T47D (cell line): ENCODE data around the gene C9orf50.
A peak's percentile ranks its signal among the peaks of the same experiment; 100 is the strongest.

Experiments used
- DNase-seq, 2 experiments: peaks; one replicate each; pipeline versions ENCODE4 v3.0.0 to v3.0.0-alpha.2; 2011 to 2012; ENCODE audit warnings: low read depth in 1 of 2, low spot score in 1 of 2
- JUND ChIP-seq: IDR thresholded peaks from 2 replicates; pipeline ENCODE4 v1.6.1; 2012; ENCODE audit warnings: low read depth
- in situ Hi-C: cut with HindIII; loops from 2 replicates; pipeline ENCODE4 v1.10.0; 2016; ENCODE audit warnings: low sequenced_read_pairs, low pct_unique_long_range_greater_than_20kb

Gene C9orf50

GRCh38 chr9:129624947-129625346, 4.0 kb upstream of the C9orf50 start:
- no peak for TF ChIP-seq JUND
- DNase-seq: no peak
- in situ Hi-C loops: no loop called here

- DNase-seq: peak; percentile 78 to 91
- in situ Hi-C loops: no loop called here
- no peak for TF ChIP-seq JUND
Measured at GRCh38 chr9:129624168-129624759, 3.4 kb upstream of the C9orf50 start.

DNA sequence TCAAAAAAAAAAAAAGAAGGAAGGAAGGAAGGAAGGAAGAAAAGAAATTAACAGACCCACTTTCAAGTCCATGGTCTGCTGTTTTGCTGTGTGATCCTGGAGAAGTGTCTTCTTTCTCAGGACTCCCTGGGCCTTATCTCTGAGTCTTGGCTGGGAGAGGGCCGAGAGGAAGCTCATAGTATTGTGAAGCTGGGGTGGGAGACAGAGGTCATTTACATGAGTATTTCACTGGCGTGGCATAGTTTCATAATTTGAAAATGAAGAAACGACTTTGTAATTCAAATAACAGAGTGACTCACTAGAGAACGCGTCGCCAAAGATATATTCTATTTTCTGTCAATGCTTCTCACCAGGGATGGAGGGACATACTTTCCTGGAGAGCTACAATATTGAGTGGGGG, 2.4 kb upstream of the C9orf50 start:
- no peak for TF ChIP-seq JUND
- in situ Hi-C loops: no loop called here
- DNase-seq: no peak

DNA sequence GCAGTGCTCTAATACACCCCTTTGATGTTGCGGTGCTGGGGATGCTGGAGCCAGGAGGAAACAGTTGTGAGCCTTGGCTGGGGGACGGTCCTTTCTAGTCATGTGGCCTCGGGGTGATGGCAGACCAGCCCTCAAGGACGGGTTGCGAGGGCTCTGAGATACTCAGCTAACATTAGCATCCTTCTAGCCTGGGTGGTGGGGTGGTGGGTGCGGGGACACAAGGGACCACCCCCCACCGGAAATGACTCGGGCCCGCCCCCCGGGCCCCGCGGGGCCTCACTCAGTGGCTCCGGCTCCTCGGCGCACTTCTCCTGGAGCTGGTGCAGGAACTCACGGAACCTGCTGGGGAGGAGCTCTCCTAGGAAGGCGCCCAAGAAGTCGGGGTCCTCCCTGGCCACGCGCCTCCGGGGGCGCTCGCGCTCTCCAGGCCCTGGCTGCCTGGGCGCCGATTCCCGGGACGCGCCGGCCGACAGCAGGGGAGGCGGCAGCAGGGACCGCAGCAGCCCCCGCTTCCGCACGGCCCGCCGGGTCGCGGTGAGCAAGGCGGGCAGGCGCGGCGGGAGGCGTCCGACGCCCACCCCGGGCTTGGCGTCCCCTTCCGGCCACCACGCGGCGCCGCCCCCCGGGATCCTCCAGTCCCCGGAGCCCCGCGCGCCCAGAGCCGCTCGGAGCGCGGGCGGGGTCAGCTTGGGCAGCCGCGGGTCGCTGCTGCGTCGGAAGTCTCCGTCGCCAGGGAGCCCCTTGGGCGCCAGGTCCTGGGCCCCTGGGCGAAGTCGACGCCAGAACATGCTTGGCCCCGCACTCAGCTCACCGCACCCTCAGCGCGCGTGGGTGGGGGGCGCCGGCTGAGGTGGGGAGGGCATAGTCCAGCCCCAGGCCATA, 873 bp downstream of the C9orf50 start:
- no peak for TF ChIP-seq JUND
- in situ Hi-C loops: no loop called here
- peak; percentile 71 to 79 for DNase-seq

DNA sequence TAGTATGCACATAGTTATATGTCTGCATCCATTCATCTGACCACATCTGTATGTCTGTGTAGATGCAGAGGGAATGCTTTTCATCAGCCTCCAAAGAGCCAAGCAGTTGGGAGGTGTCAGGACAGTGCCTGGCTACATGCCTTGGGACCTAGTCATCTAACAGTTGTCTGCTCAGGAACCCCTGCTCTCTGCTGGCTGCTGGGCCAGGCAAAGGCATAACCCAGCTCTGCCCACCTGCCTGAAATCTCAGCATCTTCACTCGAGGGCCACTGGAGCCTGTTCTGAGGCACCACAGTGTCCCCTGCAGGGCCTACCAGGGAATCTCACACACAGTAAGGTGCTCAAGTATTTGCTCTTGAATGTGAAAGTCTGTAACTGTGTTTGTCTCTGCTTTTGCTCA, 3.7 kb downstream of the C9orf50 start:
- DNase-seq: peak; percentile 78 to 80
- TF ChIP-seq JUND: no peak
- in situ Hi-C loops: no loop called here

DNA sequence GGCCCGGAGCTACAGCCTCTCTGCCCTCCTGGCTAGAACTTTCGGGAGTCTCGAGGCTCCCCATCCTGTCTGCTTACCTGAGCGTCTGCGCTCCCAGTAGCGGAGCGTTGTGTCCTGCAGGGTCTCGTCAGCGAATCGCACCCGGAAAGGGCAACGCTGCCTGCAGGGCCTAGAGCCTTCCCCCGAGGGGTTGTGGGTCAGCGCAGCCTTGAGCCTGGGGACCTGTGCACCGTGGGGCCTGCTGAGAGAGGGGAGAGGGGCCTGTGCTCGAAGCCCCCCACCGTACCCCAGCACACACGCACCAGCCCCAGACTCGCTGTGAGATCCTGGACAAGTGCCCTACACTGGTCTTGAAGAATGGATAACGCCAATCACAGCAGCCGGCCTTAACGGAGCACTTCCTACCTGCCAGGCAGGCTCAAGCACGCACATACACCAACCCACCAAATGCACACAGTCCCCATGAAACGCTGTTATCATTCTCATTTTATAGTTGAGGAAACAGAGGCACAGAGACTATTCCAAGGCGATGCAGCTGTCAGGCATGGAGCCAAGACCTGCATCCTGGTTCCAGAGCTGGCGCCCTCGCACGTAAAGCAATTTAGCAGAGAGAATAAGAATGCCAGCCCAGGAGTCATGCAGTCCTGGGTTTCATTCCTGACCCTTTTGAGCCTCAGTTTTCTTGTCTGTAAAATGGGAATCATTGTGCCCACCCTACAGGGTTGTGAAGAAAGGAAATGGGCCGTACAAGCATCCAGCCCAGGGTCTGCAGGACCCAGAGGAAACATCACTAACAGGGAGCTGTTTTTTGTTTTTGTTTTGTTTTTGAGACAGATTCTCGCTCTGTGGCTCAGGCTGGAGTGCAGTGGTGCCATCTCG, 5.3 kb downstream of the C9orf50 start:
- TF ChIP-seq JUND: no peak

GRCh38 chr9:129614932-129615331, 6.0 kb downstream of the C9orf50 start:
- in situ Hi-C loops: no loop called here
- no peak for DNase-seq
- TF ChIP-seq JUND: no peak

More for the DNA sequence above, 5.3 kb downstream of the C9orf50 start:
- no peak for DNase-seq
- in situ Hi-C loops: no loop called here

DNA sequence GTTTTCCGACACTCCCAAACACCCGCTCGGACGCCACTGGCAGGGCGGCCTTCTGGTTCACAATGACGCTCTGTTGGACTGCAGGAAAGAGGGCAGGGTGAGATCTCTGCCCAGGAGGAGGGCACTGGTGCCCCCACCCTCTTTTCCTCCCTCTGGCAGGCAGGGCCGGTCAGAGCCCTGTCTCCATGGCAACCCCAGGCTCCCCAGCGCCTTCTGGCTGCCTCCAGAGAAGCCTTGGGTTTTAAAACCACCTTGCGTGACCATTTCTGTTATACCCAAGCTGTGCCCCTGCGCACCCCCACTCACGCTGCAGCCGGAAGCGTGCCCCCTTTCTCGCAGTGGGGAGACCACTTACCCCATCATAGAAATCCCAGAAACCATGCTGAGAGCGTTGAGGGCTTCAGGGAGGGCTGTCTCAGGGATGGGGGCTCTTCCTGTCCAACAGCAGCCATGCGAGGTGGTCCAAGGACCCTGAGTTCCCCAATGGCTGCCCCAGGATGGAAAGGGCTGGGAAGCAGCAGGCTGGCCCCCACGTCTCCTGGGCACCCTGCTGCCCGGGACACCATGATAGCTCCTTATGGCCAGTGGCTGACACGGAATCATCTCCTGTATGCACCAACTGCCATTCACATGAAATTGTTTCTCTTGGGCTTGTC, 7.3 kb downstream of the C9orf50 start:
- in situ Hi-C loops: no loop called here
- no peak for DNase-seq
- no peak for TF ChIP-seq JUND

DNA sequence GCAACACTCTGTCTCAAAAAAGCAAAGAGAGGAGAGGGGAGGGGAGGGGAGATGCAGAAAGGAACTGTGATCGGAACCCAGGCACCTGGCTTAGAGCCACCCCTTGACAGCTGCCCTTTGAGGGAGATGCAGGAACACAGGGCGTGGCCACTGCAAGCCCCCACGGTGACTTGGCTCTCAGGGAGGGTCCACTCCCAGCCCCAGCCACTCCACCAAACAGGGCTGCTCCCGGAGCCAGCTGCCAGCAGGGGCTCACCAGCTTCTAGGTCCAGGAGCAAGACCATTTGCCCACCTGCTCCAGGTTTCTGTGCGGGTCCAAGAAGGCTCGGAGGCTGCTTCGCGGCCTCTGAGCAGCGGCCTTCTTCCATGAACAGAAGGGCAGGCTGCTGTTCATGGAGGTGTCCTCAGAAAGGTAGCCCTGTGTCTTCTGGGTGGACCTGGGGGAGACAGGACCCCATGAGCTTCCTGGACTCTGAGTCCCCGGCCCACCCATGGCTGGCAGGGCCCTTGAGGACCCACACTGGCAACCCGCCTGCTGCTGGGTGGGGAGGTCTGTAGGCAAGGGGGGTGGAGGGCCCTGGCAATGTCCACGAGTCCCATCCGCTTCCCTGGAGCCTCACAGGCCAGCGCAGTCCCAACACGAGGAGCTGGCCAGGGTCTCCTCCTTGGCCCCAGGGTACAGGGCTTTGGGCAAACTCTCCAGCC, 7.9 kb downstream of the C9orf50 start:
- in situ Hi-C loops: no loop called here
- no peak for TF ChIP-seq JUND
- no peak for DNase-seq

DNA sequence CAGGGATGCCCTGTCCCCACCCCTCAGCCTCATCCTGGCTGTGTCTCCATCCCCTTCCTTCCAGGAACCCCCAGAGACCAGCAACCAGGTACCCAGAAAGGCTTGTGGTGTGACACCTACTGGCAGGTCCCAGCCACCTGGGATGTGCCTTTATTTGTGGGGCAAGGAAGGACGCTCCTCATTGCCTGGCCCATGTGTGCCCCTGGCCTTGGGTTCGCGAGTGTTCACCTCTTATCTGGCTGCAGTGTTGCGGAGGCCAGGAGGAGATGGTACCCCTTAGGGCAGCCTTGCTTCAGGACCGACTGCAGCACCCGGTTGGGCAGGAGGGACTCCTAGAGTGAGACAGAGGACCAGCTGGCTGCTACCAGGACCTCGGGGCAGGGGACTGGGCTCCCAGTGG, 8.8 kb downstream of the C9orf50 start:
- DNase-seq: peak in 1 of 2 experiments; percentile 37
- no peak for TF ChIP-seq JUND
- in situ Hi-C loops: no loop called here

GRCh38 chr9:129611307-129611800, 9.5 kb downstream of the C9orf50 start:
- in situ Hi-C loops: no loop called here
- TF ChIP-seq JUND: no peak
- no peak for DNase-seq
